Hematopoietic multipotent progenitor cell treated with erythropoietin and hydrocortisone succinate and interleukin-3 and kit ligand, for 17 days (in vitro differentiated cells): ENCODE results near the gene EDAR.

ENCODE experiments used
- DNase-seq: peaks from one replicate; pipeline ENCODE4 v3.0.0-alpha.2; 2015; ENCODE audit warnings: low spot score

Gene EDAR

GRCh38 chr2:108988796-108989713 lies at the start of gene EDAR:
Gene EDAR (minus strand): TSS chr2:108989220. CDS start chr2:108931014, 58,206 bp downstream.
- DNase-seq = no peak

GRCh38 chr2:109033171-109033570 lies 44.2 kb upstream of the EDAR start:
- no peak for DNase-seq

- DNase-seq = no peak
Measured at GRCh38 chr2:109032229-109032820, 43.3 kb upstream of the EDAR start.

GRCh38 chr2:109031476-109032228 lies 42.6 kb upstream of the EDAR start:
- DNase-seq = no peak

GRCh38 chr2:109030870-109031475 lies 42.0 kb upstream of the EDAR start:
- DNase-seq = no peak

- DNase-seq = no peak
Measured at GRCh38 chr2:109029490-109030201, 40.6 kb upstream of the EDAR start.

GRCh38 chr2:109028738-109029489 lies 39.9 kb upstream of the EDAR start:
- DNase-seq = no peak

GRCh38 chr2:109028277-109028676 lies 39.3 kb upstream of the EDAR start:
- DNase-seq = no peak

- no peak for DNase-seq
Measured at GRCh38 chr2:109027702-109028101, 38.7 kb upstream of the EDAR start.

GRCh38 chr2:109024477-109024876 lies 35.5 kb upstream of the EDAR start:
- DNase-seq = no peak

GRCh38 chr2:109021895-109022300 lies 32.9 kb upstream of the EDAR start:
- no peak for DNase-seq

- no peak for DNase-seq
Measured at GRCh38 chr2:109020217-109020637, 31.2 kb upstream of the EDAR start.

- no peak for DNase-seq
Measured at GRCh38 chr2:109018452-109018851, 29.4 kb upstream of the EDAR start.

GRCh38 chr2:109017017-109017416 lies 28.0 kb upstream of the EDAR start:
- DNase-seq = no peak

- DNase-seq = no peak
Measured at GRCh38 chr2:109016376-109016775, 27.4 kb upstream of the EDAR start.

- no peak for DNase-seq
Measured at GRCh38 chr2:109014476-109014875, 25.5 kb upstream of the EDAR start.

GRCh38 chr2:109013051-109013450 lies 24.0 kb upstream of the EDAR start:
- no peak for DNase-seq

- DNase-seq = no peak
Measured at GRCh38 chr2:109009920-109010610, 21.0 kb upstream of the EDAR start.

- DNase-seq = no peak
Measured at GRCh38 chr2:109006971-109007370, 18.0 kb upstream of the EDAR start.

- DNase-seq = no peak
Measured at GRCh38 chr2:109005686-109006204, 16.7 kb upstream of the EDAR start.
